ENCODE results near the gene GPX5. TPM values are rescaled to one million over a fixed set of nuclear protein-coding genes. Genes with fewer than 3 reads are reported as not detected.

The GPX5 gene, protein sequence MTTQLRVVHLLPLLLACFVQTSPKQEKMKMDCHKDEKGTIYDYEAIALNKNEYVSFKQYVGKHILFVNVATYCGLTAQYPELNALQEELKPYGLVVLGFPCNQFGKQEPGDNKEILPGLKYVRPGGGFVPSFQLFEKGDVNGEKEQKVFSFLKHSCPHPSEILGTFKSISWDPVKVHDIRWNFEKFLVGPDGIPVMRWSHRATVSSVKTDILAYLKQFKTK
- total RNA-seq: not detected in 2 replicates

DNA sequence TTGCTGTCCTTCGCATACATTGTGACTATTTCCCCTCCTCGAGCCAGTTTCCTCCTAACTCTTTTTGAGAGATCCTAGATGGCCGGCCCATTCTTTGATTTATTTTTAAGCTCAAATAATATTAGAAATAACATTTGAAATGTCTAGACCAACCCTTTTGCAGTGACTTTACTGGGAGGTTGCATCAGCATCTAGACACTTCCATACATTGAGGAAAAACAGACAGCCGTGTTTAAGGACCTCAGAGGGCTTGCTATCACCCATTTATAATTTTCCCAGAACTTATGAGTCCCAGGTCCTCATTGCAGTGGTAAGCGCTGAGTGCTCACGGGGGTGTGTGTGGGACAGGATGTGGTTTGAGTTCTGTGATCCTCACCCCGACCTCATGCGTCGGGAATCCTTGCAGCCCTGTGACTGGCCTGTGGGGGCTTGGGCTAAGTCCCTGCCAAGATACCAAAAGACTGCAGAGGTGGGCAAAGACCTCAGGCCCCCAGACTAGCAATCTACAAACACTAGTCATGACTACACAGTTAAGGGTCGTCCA, at the start of gene GPX5:
Gene GPX5 (plus strand): TSS at position 386 of the 544 bp plus-strand sequence. CDS start 133 bp downstream, at position 519.

DNA sequence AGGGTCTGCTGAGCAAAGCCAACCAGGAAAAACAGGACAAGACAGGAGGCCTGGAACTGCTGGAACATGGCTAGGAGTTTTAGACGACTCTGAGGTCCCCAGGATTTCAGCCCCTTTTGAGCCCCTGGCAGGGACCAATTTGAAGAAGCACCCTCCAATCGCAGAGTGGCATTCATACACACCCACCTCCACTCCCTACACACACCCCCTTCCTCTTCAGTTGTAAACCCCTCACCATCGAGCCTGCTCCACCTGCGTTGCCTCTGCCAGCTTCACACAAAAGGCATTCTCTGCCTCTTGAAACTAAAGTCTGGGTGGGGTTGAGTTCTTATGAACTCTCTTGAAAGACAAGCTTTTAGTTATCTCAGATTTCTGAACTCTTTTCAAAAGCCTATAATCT, 10.0 kb upstream of the GPX5 start, which contains the start of gene GPX6:
Gene GPX6 (minus strand): TSS at position 118 of the 400 bp plus-strand sequence. CDS start 50 bp downstream, at position 68.

Other genes starting within 250 kb of the GPX5 start
- 4.8 and 6.5 TPM in 2 replicates for gene PGBD1, start 244.3 kb upstream of the GPX5 start, total RNA-seq
- gene ZSCAN31, start 189.7 kb upstream of the GPX5 start, total RNA-seq: 9.2 and 15.8 TPM in 2 replicates
- gene ZKSCAN3, start 175.9 kb upstream of the GPX5 start, total RNA-seq: 4.2 and 5.4 TPM in 2 replicates
- 5.8 and 7.0 TPM in 2 replicates for gene ZSCAN12, start 126.1 kb upstream of the GPX5 start, total RNA-seq
- 1.9 and 3.9 TPM in 2 replicates for gene ZSCAN23, start 82.4 kb upstream of the GPX5 start, total RNA-seq
- not detected in 2 replicates for gene GPX6, start 10.1 kb upstream of the GPX5 start, total RNA-seq

All from regular cardiac myocyte (primary cell).